ENCODE measurements around the gene AGBL4. TPM values are rescaled to one million over a fixed set of nuclear protein-coding genes. Genes with fewer than 3 reads are reported as not detected.

The AGBL4 gene
- total and polyA plus RNA-seq, 10 donors = 0.05 to 1.8 (median 0.32) TPM; not detected in 1

- H3K4me3 ChIP-seq = no peak overlapping the region
- H3K27me3 ChIP-seq (replicated peaks in 1 of 7) = no peaks in the 10 kb centered on the region
- no peaks in the 10 kb centered on the region for H3K9me3 ChIP-seq
- H3K36me3 ChIP-seq = no peaks in the 10 kb centered on the region
- no peak for DNase-seq
- peaks cover 0 to 28% (median 10%) of the 10 kb centered on the region in 6 donors for H3K4me1 ChIP-seq
- no peak overlapping the region for H3K27ac ChIP-seq
- intact Hi-C loops (cut with DNase I; ENCODE audit: low total_unique reads) = loop anchor here (10.0 kb wide), 1 partner anchor 378 kb away; no protein-coding TSS in a partner anchor
- no peak for TF ChIP-seq POLR2A (IDR thresholded peaks at IDR 0.05)
- peak in 1 of 3 donors; percentile 59 for TF ChIP-seq POLR2AphosphoS5 (IDR thresholded peaks at IDR 0.05)
These were observed 1531.4 kb downstream of the AGBL4 start for GRCh38 chr1:48492392-48492791.

- no peaks in the 10 kb centered on the region for H3K9me3 ChIP-seq
- H3K36me3 ChIP-seq = no peaks in the 10 kb centered on the region
- no peak for TF ChIP-seq POLR2AphosphoS5 (IDR thresholded peaks at IDR 0.05)
- TF ChIP-seq POLR2A (IDR thresholded peaks at IDR 0.05) = no peak
- TF ChIP-seq CTCF (IDR thresholded peaks at IDR 0.05 in 8 of 11, conservative IDR thresholded peaks at IDR 0.05 in 3 of 11) = no peak
- peaks cover 0 to 19% (median 4%) of the 10 kb centered on the region in 6 donors for H3K4me1 ChIP-seq
- 61 to 88% (median 79%) methylated on average over 2 of the region's 2 CpGs for WGBS, 5 donors
- intact Hi-C loops (cut with DNase I; ENCODE audit: low total_unique reads) = no loop called here
- H3K27ac ChIP-seq = no peak overlapping the region
- H3K4me3 ChIP-seq = no peak overlapping the region
- DNase-seq = no peak
- H3K27me3 ChIP-seq (replicated peaks in 1 of 7) = no peaks in the 10 kb centered on the region
These were observed 1535.0 kb downstream of the AGBL4 start for GRCh38 chr1:48488721-48489120.

Small RNA genes within 50 kb of the gene (small RNA-seq; reads per million reads assigned to genes)
- gene AL390023.1 = 0 reads per million in 4 donors

Other genes with a start within 250 kb of the AGBL4 start
- gene ELAVL4, start 85.0 kb upstream of the AGBL4 start, total RNA-seq = 1 to 10 TPM in 1 of 7 donors, under 1 TPM in 2, not detected in 4; 0.26 to 1.0 (median 0.68) TPM
- gene ELAVL4, start 85.0 kb upstream of the AGBL4 start, polyA plus RNA-seq = under 1 TPM in 1 of 3 donors, not detected in 2; 0.07 TPM